Measurements from ENCODE around the gene VPS16. TPM values are rescaled to one million over a fixed set of nuclear protein-coding genes. Genes with fewer than 3 reads are reported as not detected.

VPS16 gene
- total RNA-seq, 1 experiment from 2014 or later: 58.4 TPM

DNA sequence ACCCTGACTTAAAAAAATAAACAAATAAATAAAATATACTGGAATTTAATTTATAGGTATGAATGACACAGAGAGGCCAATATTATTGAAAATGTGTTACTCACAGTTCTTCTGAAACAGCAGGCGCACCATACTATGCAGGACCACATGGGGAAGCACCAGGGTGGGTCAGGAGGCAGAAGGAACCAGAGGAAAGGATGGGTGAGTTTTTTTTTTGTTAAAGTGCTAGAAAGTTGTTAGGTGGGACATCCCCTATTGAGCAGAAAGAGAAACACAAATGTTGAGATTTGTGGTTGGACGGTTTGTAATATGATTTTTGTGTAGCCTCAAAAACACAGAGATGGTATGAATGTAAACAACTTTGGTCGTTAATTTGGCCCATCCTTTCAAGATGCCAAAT, 58.7 kb downstream of the VPS16 start:
- no peak for DNase-seq (ENCODE audit: low read depth)

GRCh38 chr20:2900845-2901592, 60.5 kb downstream of the VPS16 start:
- DNase-seq (ENCODE audit: low read depth): no peak

- no peak for DNase-seq (ENCODE audit: low read depth)
Observed at GRCh38 chr20:2902291-2902690, 61.7 kb downstream of the VPS16 start.

DNA sequence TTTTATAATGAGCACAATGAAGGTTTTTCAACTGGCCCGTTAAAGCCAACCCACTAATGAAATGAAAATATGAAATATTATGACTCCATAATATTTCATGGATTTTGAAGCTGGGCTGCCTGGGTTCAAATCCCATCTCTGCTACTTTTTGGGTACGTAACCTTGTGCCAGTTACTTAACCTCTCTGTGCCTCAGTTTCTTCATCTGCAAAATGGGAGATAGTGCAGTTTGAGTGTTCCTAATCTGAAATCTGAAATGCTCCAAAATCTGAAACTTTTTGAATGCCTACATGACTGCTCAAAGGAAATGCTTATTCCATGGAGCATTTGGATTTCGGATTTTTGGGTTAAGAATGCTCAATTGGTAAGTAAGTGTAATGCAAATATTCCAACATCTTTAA, 62.3 kb downstream of the VPS16 start:
- DNase-seq (ENCODE audit: low read depth): no peak

DNA sequence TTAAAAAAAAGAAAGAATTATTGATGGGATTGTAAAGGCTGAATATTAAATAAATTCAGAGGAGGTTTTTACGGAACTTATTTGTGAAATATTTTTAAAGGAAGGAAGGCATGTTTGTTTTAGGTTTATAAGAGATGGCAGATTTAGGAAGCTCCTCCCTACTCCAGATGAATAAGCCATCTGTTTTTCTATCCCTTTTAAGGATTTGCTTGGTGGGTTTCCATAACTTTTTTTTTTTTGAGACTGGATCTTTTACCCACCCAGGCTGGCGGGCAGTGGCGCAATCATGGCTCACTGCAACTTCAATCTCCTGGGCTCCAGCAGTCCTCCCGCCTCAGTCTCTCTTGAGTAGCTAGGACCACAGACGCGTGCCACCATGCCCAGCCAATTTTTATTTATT, 63.1 kb downstream of the VPS16 start:
- DNase-seq (ENCODE audit: low read depth): no peak

GRCh38 chr20:2907519-2907918, 67.0 kb downstream of the VPS16 start:
- no peak for DNase-seq (ENCODE audit: low read depth)

DNA sequence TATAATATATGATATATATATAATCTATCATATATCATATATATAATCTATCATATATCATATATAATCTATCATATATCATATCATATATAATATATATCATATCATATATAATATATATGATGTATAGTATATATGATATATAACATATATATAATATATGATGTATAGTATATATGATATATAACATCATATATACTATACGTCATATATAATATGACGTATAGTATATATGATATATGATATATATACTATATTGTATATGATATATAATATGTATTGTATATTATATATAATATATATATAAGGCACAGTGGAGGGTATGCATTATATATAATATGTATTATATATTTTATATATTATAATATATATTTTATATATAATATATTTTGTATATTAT, 69.4 kb downstream of the VPS16 start:
- no peak for DNase-seq (ENCODE audit: low read depth)

GRCh38 chr20:2911200-2911599, 70.7 kb downstream of the VPS16 start:
- DNase-seq (ENCODE audit: low read depth): no peak

- DNase-seq (ENCODE audit: low read depth): no peak
Observed at GRCh38 chr20:2914160-2914559, 73.6 kb downstream of the VPS16 start.

Other genes with a start within 250 kb of the VPS16 start
- 224 and 268 TPM in 2 replicates for gene NOP56, start 188.1 kb upstream of the VPS16 start, total RNA-seq (2014; rRNA removed; shearing (Covaris generic))
- 189 and 226 TPM in 2 replicates for gene IDH3B, start 176.5 kb upstream of the VPS16 start, total RNA-seq (2014; rRNA removed; shearing (Covaris generic))
- gene EBF4, start 148.0 kb upstream of the VPS16 start, total RNA-seq (2014; rRNA removed; shearing (Covaris generic)): 0.10 TPM in 1 of 2 replicates, not detected in the other
- gene CPXM1, start 40.1 kb upstream of the VPS16 start, total RNA-seq (2014; rRNA removed; shearing (Covaris generic)): not detected in 2 replicates
- gene C20orf141, start 25.8 kb upstream of the VPS16 start, total RNA-seq (2014; rRNA removed; shearing (Covaris generic)): not detected in 2 replicates
- gene TMEM239, start 24.4 kb upstream of the VPS16 start, total RNA-seq (2014; rRNA removed; shearing (Covaris generic)): not detected in 2 replicates
- 18.9 and 31.5 TPM in 2 replicates for gene PCED1A, start 90 bp upstream of the VPS16 start, total RNA-seq (2014; rRNA removed; shearing (Covaris generic))
- 57.7 and 67.8 TPM in 2 replicates for gene PTPRA, start 32.7 kb downstream of the VPS16 start, total RNA-seq (2014; rRNA removed; shearing (Covaris generic))
- gene GNRH2, start 202.9 kb downstream of the VPS16 start, total RNA-seq (2014; rRNA removed; shearing (Covaris generic)): not detected in 2 replicates
- gene MRPS26, start 205.3 kb downstream of the VPS16 start, total RNA-seq (2014; rRNA removed; shearing (Covaris generic)): 84.9 and 122 TPM in 2 replicates
- gene OXT, start 230.9 kb downstream of the VPS16 start, total RNA-seq (2014; rRNA removed; shearing (Covaris generic)): not detected in 2 replicates
- not detected in 2 replicates for gene AVP, start 244.0 kb downstream of the VPS16 start, total RNA-seq (2014; rRNA removed; shearing (Covaris generic))

All from RPMI7951 (cell line).